Measurements from ENCODE around the gene FAAP20. TPM values are rescaled to one million over a fixed set of nuclear protein-coding genes. Genes with fewer than 3 reads are reported as not detected.
A peak's percentile ranks its signal among the peaks of the same experiment; 100 is the strongest.

Gene FAAP20
- total RNA-seq, 6 donors from 2014 or later: 26.7 to 88.0 (median 66.8) TPM

DNA sequence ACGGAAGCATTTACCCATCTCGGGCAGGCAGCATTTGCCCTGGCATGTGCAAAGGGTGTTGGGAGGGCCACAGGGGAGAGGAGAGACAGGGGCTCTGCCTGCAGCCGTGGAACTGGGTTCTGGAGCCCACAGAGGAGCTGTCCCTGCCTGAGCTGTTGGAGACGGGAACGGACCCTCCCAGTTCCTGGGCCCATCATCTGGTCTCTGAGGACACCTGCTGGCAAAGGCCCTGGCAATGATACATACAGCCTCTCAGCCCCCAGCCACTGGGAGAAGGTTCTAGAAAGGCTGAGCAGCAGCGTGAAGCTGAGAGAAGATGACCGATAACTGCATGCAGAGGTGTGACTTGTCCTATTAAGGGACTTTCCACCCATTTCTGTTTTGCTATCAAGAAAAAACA lies 31.4 kb downstream of the FAAP20 start:
- DNase-seq: no peak
- Histone ChIP-seq H3K27me3 (no peaks in the 10 kb centered on the region), H3K27ac (no peak overlapping the region), H3K9me3 (no peaks in the 10 kb centered on the region), H3K4me1 (peaks cover 0 to 4% (median 0%) of the 10 kb centered on the region in 4 donors), H3K36me3 (peaks cover 0 to 17% (median 5%) of the 10 kb centered on the region in 4 donors), H3K4me3 (no peak overlapping the region)
- TF ChIP-seq, protein P1, sequence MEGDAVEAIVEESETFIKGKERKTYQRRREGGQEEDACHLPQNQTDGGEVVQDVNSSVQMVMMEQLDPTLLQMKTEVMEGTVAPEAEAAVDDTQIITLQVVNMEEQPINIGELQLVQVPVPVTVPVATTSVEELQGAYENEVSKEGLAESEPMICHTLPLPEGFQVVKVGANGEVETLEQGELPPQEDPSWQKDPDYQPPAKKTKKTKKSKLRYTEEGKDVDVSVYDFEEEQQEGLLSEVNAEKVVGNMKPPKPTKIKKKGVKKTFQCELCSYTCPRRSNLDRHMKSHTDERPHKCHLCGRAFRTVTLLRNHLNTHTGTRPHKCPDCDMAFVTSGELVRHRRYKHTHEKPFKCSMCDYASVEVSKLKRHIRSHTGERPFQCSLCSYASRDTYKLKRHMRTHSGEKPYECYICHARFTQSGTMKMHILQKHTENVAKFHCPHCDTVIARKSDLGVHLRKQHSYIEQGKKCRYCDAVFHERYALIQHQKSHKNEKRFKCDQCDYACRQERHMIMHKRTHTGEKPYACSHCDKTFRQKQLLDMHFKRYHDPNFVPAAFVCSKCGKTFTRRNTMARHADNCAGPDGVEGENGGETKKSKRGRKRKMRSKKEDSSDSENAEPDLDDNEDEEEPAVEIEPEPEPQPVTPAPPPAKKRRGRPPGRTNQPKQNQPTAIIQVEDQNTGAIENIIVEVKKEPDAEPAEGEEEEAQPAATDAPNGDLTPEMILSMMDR (IDR thresholded peaks at IDR 0.05): peak in 5 of 6 experiments; percentile 12 to 35 (median 33)
- no peak for TF ChIP-seq EP300 (IDR thresholded peaks at IDR 0.05)
- no peak for ATAC-seq (ENCODE audit: low FRiP score in 2 of 2)
- WGBS, 2 donors: 83 to 84% methylated on average over 5 of the region's 7 CpGs

DNA sequence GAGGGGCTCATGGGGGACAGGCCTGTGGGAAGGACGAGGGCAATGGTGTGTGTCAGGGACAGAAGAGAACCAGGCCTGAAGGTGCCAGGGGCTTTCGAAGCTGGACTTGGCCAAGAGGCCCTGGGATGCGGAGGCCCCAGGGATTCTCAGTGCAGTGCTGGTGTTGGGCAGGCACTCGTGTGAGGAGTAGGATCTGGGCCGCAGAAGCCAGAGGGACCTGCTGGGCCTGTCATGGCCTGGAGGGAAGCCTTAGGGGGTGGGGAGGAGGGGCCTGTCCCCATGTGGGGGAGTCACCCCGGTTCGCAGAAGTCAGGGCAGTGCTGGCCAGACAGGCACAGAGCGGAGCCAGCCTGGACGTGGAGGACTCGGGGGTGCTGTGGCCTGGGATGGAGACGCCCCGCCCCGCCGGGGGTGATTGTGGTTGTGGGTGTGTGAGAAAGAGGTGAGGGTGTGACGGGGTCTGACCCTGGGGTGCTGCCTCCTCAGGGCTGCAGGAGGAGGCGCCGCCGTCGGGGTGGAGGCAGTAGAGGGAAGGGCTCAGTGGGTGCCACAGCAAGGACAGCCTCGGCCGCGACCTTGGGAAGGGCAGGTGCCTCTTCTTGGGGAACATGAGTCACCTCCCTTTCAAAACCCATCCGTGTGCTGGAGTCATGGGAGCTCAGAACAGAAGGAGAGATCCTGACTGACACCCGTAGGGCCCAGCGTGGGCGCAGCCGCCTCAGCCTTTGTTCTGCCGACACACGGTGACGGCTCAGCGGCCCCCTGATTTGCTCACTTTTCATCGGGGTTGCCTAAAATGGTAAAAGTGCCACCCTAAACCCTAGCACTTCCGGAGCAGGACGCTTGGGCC lies 33.9 kb downstream of the FAAP20 start:
- peaks cover 0 to 32% (median 15%) of the 10 kb centered on the region in 4 donors for H3K36me3 ChIP-seq
- no peak overlapping the region for H3K27ac ChIP-seq
- H3K27me3 ChIP-seq: no peaks in the 10 kb centered on the region
- no peaks in the 10 kb centered on the region for H3K9me3 ChIP-seq
- peaks cover 0 to 4% (median 0%) of the 10 kb centered on the region in 4 donors for H3K4me1 ChIP-seq
- DNase-seq: no peak
- WGBS, 2 donors: 86 to 89% methylated on average over 32 to 34 of the region's 34 CpGs
- no peak overlapping the region for H3K4me3 ChIP-seq
- TF ChIP-seq POLR2AphosphoS5 (IDR thresholded peaks at IDR 0.05) (no peak), POLR2A (IDR thresholded peaks at IDR 0.05) (no peak), EP300 (IDR thresholded peaks at IDR 0.05) (no peak)
- TF ChIP-seq, protein P1 (IDR thresholded peaks at IDR 0.05): no peak
- ATAC-seq (ENCODE audit: low FRiP score in 2 of 2): no peak

- DNase-seq (no peak), ATAC-seq (ENCODE audit: low FRiP score in 2 of 2) (no peak)
- Histone ChIP-seq H3K4me3 (no peak overlapping the region), H3K27me3 (no peaks in the 10 kb centered on the region), H3K27ac (no peak overlapping the region), H3K9me3 (no peaks in the 10 kb centered on the region), H3K4me1 (peaks cover 0 to 4% (median 0%) of the 10 kb centered on the region in 4 donors), H3K36me3 (peaks cover 0 to 29% (median 15%) of the 10 kb centered on the region in 4 donors)
- 94 to 100% methylated on average over 1 to 18 of the region's 18 CpGs for WGBS, 2 donors
- TF ChIP-seq POLR2AphosphoS5 (IDR thresholded peaks at IDR 0.05) (no peak), POLR2A (IDR thresholded peaks at IDR 0.05) (no peak), EP300 (IDR thresholded peaks at IDR 0.05) (no peak)
- TF ChIP-seq, protein P1 (IDR thresholded peaks at IDR 0.05): no peak
These were observed 35.4 kb downstream of the FAAP20 start for GRCh38 chr1:2159124-2159523.

DNA sequence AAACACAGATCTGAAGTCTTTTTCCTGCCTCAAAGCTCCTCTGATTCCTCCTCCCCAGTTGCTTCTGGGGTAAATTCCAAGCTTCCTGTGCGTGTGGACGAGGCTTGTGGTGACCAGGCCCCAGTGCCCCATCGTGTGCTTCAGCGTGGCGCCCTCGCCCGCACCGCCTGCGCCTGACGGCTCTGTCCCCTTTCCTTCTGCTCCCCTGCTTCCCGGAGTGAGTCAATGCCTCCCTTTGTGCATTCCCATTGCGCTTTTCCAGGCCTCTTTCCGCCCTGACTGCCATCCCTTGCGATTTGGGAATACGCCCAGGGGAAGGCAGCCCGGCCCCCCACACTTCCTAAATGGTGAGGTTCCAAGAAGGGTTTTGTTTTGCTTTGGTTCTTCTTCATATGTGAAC lies 36.3 kb downstream of the FAAP20 start:
- TF ChIP-seq, protein P1 (IDR thresholded peaks at IDR 0.05): no peak
- TF ChIP-seq POLR2AphosphoS5 (IDR thresholded peaks at IDR 0.05): no peak
- no peak for TF ChIP-seq EP300 (IDR thresholded peaks at IDR 0.05)
- ATAC-seq (ENCODE audit: low FRiP score in 2 of 2) (no peak), DNase-seq (no peak)
- H3K36me3 ChIP-seq: peaks cover 0 to 28% (median 15%) of the 10 kb centered on the region in 4 donors
- H3K27me3 ChIP-seq: no peaks in the 10 kb centered on the region
- H3K4me3 ChIP-seq: no peak overlapping the region
- no peak overlapping the region for H3K27ac ChIP-seq
- no peaks in the 10 kb centered on the region for H3K9me3 ChIP-seq
- 86 to 91% methylated on average over 16 of the region's 16 CpGs for WGBS, 2 donors
- peaks cover 0 to 4% (median 0%) of the 10 kb centered on the region in 4 donors for H3K4me1 ChIP-seq

All from upper lobe of left lung (tissue), 6 donors.